Adrenal gland (tissue), 5 donors: ENCODE measurements around the gene RNF130.

Experiments used
- POLR2A ChIP-seq, 2 donors: fragments of 450-650 bp; IDR thresholded peaks; one replicate each; pipeline ENCODE4 v1.6.1; 2017; ENCODE audit warnings: antibody characterized with exemption in 2 of 2, mild to moderate bottlenecking in 2 of 2, moderate library complexity in 1 of 2
- TF ChIP-seq, protein P1 (sequence below), 6 experiments: fragments of 450-650 bp in 4 of 6; fragments of 200-600 bp in 2 of 6; sonication (generic) in 1 of 6; IDR thresholded peaks; 1 replicate in 5 of 6; 2 replicates in 1 of 6; pipeline versions ENCODE4 v1.5.1 to v1.8.0; 2016 to 2021; ENCODE audit warnings: antibody characterized with exemption in 6 of 6, mild to moderate bottlenecking in 2 of 6, moderate library complexity in 1 of 6
- donor health status: DM: no; HTN: no; CAD: no.

- TF ChIP-seq, protein P1, sequence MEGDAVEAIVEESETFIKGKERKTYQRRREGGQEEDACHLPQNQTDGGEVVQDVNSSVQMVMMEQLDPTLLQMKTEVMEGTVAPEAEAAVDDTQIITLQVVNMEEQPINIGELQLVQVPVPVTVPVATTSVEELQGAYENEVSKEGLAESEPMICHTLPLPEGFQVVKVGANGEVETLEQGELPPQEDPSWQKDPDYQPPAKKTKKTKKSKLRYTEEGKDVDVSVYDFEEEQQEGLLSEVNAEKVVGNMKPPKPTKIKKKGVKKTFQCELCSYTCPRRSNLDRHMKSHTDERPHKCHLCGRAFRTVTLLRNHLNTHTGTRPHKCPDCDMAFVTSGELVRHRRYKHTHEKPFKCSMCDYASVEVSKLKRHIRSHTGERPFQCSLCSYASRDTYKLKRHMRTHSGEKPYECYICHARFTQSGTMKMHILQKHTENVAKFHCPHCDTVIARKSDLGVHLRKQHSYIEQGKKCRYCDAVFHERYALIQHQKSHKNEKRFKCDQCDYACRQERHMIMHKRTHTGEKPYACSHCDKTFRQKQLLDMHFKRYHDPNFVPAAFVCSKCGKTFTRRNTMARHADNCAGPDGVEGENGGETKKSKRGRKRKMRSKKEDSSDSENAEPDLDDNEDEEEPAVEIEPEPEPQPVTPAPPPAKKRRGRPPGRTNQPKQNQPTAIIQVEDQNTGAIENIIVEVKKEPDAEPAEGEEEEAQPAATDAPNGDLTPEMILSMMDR (IDR thresholded peaks at IDR 0.05): no peak
- TF ChIP-seq POLR2A (IDR thresholded peaks at IDR 0.05): no peak
These were observed 158.6 kb downstream of the RNF130 start for GRCh38 chr5:179912951-179913350.
